ENCODE data around the gene SERPINA10. TPM values are rescaled to one million over a fixed set of nuclear protein-coding genes. Genes with fewer than 3 reads are reported as not detected.

SERPINA10 gene
- not detected in 2 replicates for total RNA-seq

GRCh38 chr14:94292872-94293577 is at the start of gene SERPINA10:
TSS of gene SERPINA10 (minus strand) at chr14:94293268. CDS start at chr14:94290593, 2,675 bp downstream.

GRCh38 chr14:94322648-94323570 is 29.8 kb upstream of the SERPINA10 start, which contains the start of gene SERPINA6:
TSS of gene SERPINA6 (minus strand) at chr14:94323336. CDS start at chr14:94314648, 8,688 bp downstream.

Other genes with a start within 250 kb of the SERPINA10 start
- gene DDX24, start 212.1 kb downstream of the SERPINA10 start, total RNA-seq = 112 and 120 TPM in 2 replicates
- 4.6 and 13.4 TPM in 2 replicates for gene IFI27L1, start 212.0 kb downstream of the SERPINA10 start, total RNA-seq
- gene IFI27, start 182.5 kb downstream of the SERPINA10 start, total RNA-seq = 0.49 and 72.5 TPM in 2 replicates
- 154 and 235 TPM in 2 replicates for gene IFI27L2, start 163.7 kb downstream of the SERPINA10 start, total RNA-seq
- gene PPP4R4, start 118.9 kb downstream of the SERPINA10 start, total RNA-seq = 6.3 and 8.9 TPM in 2 replicates
- gene SERPINA6, start 30.1 kb upstream of the SERPINA10 start, total RNA-seq = not detected in 2 replicates
- gene SERPINA2, start 73.4 kb upstream of the SERPINA10 start, total RNA-seq = not detected in 2 replicates
- 1.3 and 3.1 TPM in 2 replicates for gene SERPINA1, start 95.3 kb upstream of the SERPINA10 start, total RNA-seq
- gene SERPINA11, start 159.5 kb upstream of the SERPINA10 start, total RNA-seq = not detected in 2 replicates
- not detected in 2 replicates for gene SERPINA9, start 182.9 kb upstream of the SERPINA10 start, total RNA-seq
- not detected in 2 replicates for gene SERPINA12, start 216.2 kb upstream of the SERPINA10 start, total RNA-seq

Data from airway epithelial cell (primary cell).